ENCODE results near the gene ABI3.

Gene ABI3

GRCh38 chr17:49241692-49242397, 31.3 kb downstream of the ABI3 start:
- no peaks in the 10 kb centered on the region for H3K36me3 ChIP-seq (ENCODE audit: control insufficient read depth, insufficient read depth, low read length, severe bottlenecking)
- DNase-seq (ENCODE audit: low read depth) = no peak
- peaks cover 20% of the 10 kb centered on the region for H3K27me3 ChIP-seq (replicated peaks; ENCODE audit: control insufficient read depth, insufficient read depth, low read length)
- H3K9ac ChIP-seq (ENCODE audit: low read length) = no peak overlapping the region
- H3K9me3 ChIP-seq (ENCODE audit: control insufficient read depth, low read length) = no peaks in the 10 kb centered on the region
- no peak overlapping the region for H3K4me3 ChIP-seq (ENCODE audit: low read length)
- no peaks in the 10 kb centered on the region for H3K4me1 ChIP-seq (ENCODE audit: control insufficient read depth, insufficient read depth, low read length)

- Histone ChIP-seq H3K36me3 (ENCODE audit: control insufficient read depth, insufficient read depth, low read length, severe bottlenecking) (no peaks in the 10 kb centered on the region), H3K27me3 (replicated peaks; ENCODE audit: control insufficient read depth, insufficient read depth, low read length) (peaks cover 15% of the 10 kb centered on the region), H3K4me1 (ENCODE audit: control insufficient read depth, insufficient read depth, low read length) (no peaks in the 10 kb centered on the region), H3K9ac (ENCODE audit: low read length) (no peak overlapping the region), H3K9me3 (ENCODE audit: control insufficient read depth, low read length) (no peaks in the 10 kb centered on the region), H3K4me3 (ENCODE audit: low read length) (no peak overlapping the region)
- DNase-seq (ENCODE audit: low read depth) = no peak
These were observed 32.3 kb downstream of the ABI3 start for GRCh38 chr17:49242813-49243212.

GRCh38 chr17:49244839-49245238, 34.3 kb downstream of the ABI3 start:
- no peak overlapping the region for H3K4me3 ChIP-seq (ENCODE audit: low read length)
- H3K9ac ChIP-seq (ENCODE audit: low read length) = no peak overlapping the region
- DNase-seq (ENCODE audit: low read depth) = no peak
- H3K4me1 ChIP-seq (ENCODE audit: control insufficient read depth, insufficient read depth, low read length) = peaks cover 10% of the 10 kb centered on the region
- H3K9me3 ChIP-seq (ENCODE audit: control insufficient read depth, low read length) = no peaks in the 10 kb centered on the region
- peaks cover 13% of the 10 kb centered on the region for H3K27me3 ChIP-seq (replicated peaks; ENCODE audit: control insufficient read depth, insufficient read depth, low read length)
- H3K36me3 ChIP-seq (ENCODE audit: control insufficient read depth, insufficient read depth, low read length, severe bottlenecking) = no peaks in the 10 kb centered on the region

- Histone ChIP-seq H3K9me3 (ENCODE audit: control insufficient read depth, low read length) (no peaks in the 10 kb centered on the region), H3K4me1 (ENCODE audit: control insufficient read depth, insufficient read depth, low read length) (peaks cover 10% of the 10 kb centered on the region), H3K9ac (ENCODE audit: low read length) (no peak overlapping the region), H3K4me3 (ENCODE audit: low read length) (no peak overlapping the region), H3K36me3 (ENCODE audit: control insufficient read depth, insufficient read depth, low read length, severe bottlenecking) (no peaks in the 10 kb centered on the region), H3K27me3 (replicated peaks; ENCODE audit: control insufficient read depth, insufficient read depth, low read length) (peaks cover 11% of the 10 kb centered on the region)
- no peak for DNase-seq (ENCODE audit: low read depth)
These were observed 37.4 kb downstream of the ABI3 start for GRCh38 chr17:49247944-49248343.

GRCh38 chr17:49249292-49249794, 38.8 kb downstream of the ABI3 start:
- H3K9me3 ChIP-seq (ENCODE audit: control insufficient read depth, low read length) = no peaks in the 10 kb centered on the region
- no peak overlapping the region for H3K9ac ChIP-seq (ENCODE audit: low read length)
- peak; percentile 54 for DNase-seq (ENCODE audit: low read depth)

GRCh38 chr17:49249890-49250522, 39.5 kb downstream of the ABI3 start:
- Histone ChIP-seq H3K4me1 (ENCODE audit: control insufficient read depth, insufficient read depth, low read length) (peaks cover 10% of the 10 kb centered on the region), H3K27me3 (replicated peaks; ENCODE audit: control insufficient read depth, insufficient read depth, low read length) (peaks cover 5% of the 10 kb centered on the region), H3K4me3 (ENCODE audit: low read length) (no peak overlapping the region), H3K36me3 (ENCODE audit: control insufficient read depth, insufficient read depth, low read length, severe bottlenecking) (no peaks in the 10 kb centered on the region), H3K9me3 (ENCODE audit: control insufficient read depth, low read length) (no peaks in the 10 kb centered on the region), H3K9ac (ENCODE audit: low read length) (no peak overlapping the region)
- no peak for DNase-seq (ENCODE audit: low read depth)

More at GRCh38 chr17:49249292-49249794, 38.8 kb downstream of the ABI3 start:
- Histone ChIP-seq H3K27me3 (replicated peaks; ENCODE audit: control insufficient read depth, insufficient read depth, low read length) (peaks cover 11% of the 10 kb centered on the region), H3K36me3 (ENCODE audit: control insufficient read depth, insufficient read depth, low read length, severe bottlenecking) (no peaks in the 10 kb centered on the region), H3K4me3 (ENCODE audit: low read length) (no peak overlapping the region), H3K4me1 (ENCODE audit: control insufficient read depth, insufficient read depth, low read length) (peaks cover 10% of the 10 kb centered on the region)

GRCh38 chr17:49252148-49252695, 41.7 kb downstream of the ABI3 start:
- peak; percentile 38 for DNase-seq (ENCODE audit: low read depth)
- Histone ChIP-seq H3K27me3 (replicated peaks; ENCODE audit: control insufficient read depth, insufficient read depth, low read length) (peaks cover 5% of the 10 kb centered on the region), H3K9ac (ENCODE audit: low read length) (no peak overlapping the region)

GRCh38 chr17:49254066-49254465, 43.6 kb downstream of the ABI3 start:
- peaks cover 8% of the 10 kb centered on the region for H3K4me1 ChIP-seq (ENCODE audit: control insufficient read depth, insufficient read depth, low read length)
- no peaks in the 10 kb centered on the region for H3K9me3 ChIP-seq (ENCODE audit: control insufficient read depth, low read length)
- no peak overlapping the region for H3K4me3 ChIP-seq (ENCODE audit: low read length)
- H3K9ac ChIP-seq (ENCODE audit: low read length) = no peak overlapping the region
- H3K27me3 ChIP-seq (replicated peaks; ENCODE audit: control insufficient read depth, insufficient read depth, low read length) = peaks cover 5% of the 10 kb centered on the region
- no peaks in the 10 kb centered on the region for H3K36me3 ChIP-seq (ENCODE audit: control insufficient read depth, insufficient read depth, low read length, severe bottlenecking)
- DNase-seq (ENCODE audit: low read depth) = no peak

More at GRCh38 chr17:49252148-49252695, 41.7 kb downstream of the ABI3 start:
- H3K4me3 ChIP-seq (ENCODE audit: low read length) = no peak overlapping the region
- no peaks in the 10 kb centered on the region for H3K36me3 ChIP-seq (ENCODE audit: control insufficient read depth, insufficient read depth, low read length, severe bottlenecking)
- peaks cover 10% of the 10 kb centered on the region for H3K4me1 ChIP-seq (ENCODE audit: control insufficient read depth, insufficient read depth, low read length)
- no peaks in the 10 kb centered on the region for H3K9me3 ChIP-seq (ENCODE audit: control insufficient read depth, low read length)

GRCh38 chr17:49255125-49255524, 44.6 kb downstream of the ABI3 start:
- Histone ChIP-seq H3K27me3 (replicated peaks; ENCODE audit: control insufficient read depth, insufficient read depth, low read length) (peaks cover under 1% of the 10 kb centered on the region), H3K4me1 (ENCODE audit: control insufficient read depth, insufficient read depth, low read length) (peaks cover 3% of the 10 kb centered on the region), H3K36me3 (ENCODE audit: control insufficient read depth, insufficient read depth, low read length, severe bottlenecking) (no peaks in the 10 kb centered on the region), H3K9me3 (ENCODE audit: control insufficient read depth, low read length) (no peaks in the 10 kb centered on the region), H3K4me3 (ENCODE audit: low read length) (no peak overlapping the region), H3K9ac (ENCODE audit: low read length) (no peak overlapping the region)
- DNase-seq (ENCODE audit: low read depth) = no peak

- no peaks in the 10 kb centered on the region for H3K27me3 ChIP-seq (replicated peaks; ENCODE audit: control insufficient read depth, insufficient read depth, low read length)
- H3K36me3 ChIP-seq (ENCODE audit: control insufficient read depth, insufficient read depth, low read length, severe bottlenecking) = no peaks in the 10 kb centered on the region
- no peak overlapping the region for H3K9ac ChIP-seq (ENCODE audit: low read length)
- no peak for DNase-seq (ENCODE audit: low read depth)
- H3K4me1 ChIP-seq (ENCODE audit: control insufficient read depth, insufficient read depth, low read length) = peaks cover 9% of the 10 kb centered on the region
- no peak overlapping the region for H3K4me3 ChIP-seq (ENCODE audit: low read length)
- no peaks in the 10 kb centered on the region for H3K9me3 ChIP-seq (ENCODE audit: control insufficient read depth, low read length)
These were observed 47.9 kb downstream of the ABI3 start for GRCh38 chr17:49258394-49258793.

- H3K36me3 ChIP-seq (ENCODE audit: control insufficient read depth, insufficient read depth, low read length, severe bottlenecking) = no peaks in the 10 kb centered on the region
- no peaks in the 10 kb centered on the region for H3K27me3 ChIP-seq (replicated peaks; ENCODE audit: control insufficient read depth, insufficient read depth, low read length)
- H3K9me3 ChIP-seq (ENCODE audit: control insufficient read depth, low read length) = no peaks in the 10 kb centered on the region
- peak overlapping the region; percentile 82 for H3K4me3 ChIP-seq (ENCODE audit: low read length)
- H3K9ac ChIP-seq (ENCODE audit: low read length) = peak overlapping the region; percentile 87
- peaks cover 9% of the 10 kb centered on the region for H3K4me1 ChIP-seq (ENCODE audit: control insufficient read depth, insufficient read depth, low read length)
- no peak for DNase-seq (ENCODE audit: low read depth)
These were observed 49.1 kb downstream of the ABI3 start for GRCh38 chr17:49259663-49260010.
